GM19397 (cell line): ENCODE measurements around the gene LPP.

Experiments
- ATAC-seq: cut with Tn5 transposase; IDR thresholded peaks from one replicate; pipeline ENCODE4 v1.9.1; 2021; ENCODE audit warnings: mild to moderate bottlenecking, moderate library complexity; ENCODE audit not compliant: unreplicated experiment

The LPP gene

DNA sequence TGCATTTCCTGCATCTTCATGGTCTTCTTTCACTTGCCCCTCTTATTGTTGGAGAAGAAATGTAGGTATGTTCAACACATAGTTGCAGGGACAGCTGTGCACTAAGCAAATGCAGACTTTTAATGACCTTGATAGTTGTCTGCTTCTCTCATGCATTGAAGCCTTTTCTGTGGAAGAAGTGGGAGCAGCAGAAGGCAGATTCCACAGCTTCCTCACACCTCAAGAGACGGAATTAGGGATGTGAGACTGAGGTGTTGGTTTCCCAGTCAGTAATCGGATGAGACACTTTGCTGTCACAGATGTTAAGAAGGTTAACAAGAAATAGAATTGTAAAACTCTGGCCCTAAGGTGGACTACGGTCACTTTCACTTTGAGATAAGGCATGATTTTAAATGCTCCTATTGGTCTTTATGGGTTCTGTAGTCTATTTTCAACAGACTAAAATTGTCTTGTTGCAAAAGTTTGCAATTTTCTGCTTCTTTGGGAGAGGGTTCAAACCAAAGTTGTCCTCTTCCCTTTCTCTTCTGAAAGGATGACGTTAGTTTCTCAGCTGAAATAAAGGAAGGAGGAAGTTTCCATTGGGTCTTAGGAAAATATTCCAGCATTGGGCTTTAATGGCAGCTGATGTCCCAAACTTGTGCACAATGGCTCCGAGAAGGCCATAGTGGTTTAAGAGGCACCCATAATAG lies 117.4 kb downstream of the LPP start:
- no peak for ATAC-seq

DNA sequence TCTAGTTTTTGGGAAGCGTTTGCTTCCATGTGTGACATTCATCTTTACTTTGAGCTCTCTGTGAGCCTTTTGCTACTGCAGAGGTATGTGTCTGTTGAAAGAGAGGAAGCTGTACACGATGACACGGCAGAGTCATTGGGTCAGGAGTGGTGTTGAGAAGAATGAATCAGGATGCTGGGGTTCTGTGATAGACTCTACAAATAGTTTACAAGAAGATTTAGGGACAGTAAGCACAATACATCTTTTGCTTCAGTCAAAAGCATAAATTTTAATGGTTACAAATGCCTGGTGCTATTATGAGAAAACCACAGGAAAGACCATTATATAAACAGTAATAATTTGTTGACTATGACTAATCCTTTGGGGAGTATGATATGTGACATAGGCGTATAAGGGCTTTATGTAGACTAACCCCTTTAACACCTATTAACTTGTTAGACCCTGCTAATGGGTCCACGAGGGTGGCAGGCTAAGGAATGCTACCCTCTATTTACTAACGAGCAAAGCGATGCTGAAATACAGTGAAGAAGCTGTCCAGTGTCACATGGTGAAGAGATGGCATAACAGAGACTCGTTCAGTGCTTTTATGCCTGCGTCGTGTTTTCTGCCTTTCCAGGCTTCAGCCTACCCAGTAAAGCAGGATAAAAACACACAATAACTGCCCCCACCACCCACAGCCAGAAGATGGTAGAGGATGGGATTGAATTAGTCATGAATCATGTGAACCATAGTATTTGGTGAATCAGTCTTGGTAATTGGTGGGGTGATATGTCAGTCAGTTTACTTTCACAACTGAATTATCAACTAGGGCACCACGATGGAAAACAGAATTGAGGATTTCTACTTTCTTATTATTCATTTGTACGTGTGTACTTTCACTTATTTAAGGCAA lies 118.8 kb downstream of the LPP start:
- no peak for ATAC-seq

DNA sequence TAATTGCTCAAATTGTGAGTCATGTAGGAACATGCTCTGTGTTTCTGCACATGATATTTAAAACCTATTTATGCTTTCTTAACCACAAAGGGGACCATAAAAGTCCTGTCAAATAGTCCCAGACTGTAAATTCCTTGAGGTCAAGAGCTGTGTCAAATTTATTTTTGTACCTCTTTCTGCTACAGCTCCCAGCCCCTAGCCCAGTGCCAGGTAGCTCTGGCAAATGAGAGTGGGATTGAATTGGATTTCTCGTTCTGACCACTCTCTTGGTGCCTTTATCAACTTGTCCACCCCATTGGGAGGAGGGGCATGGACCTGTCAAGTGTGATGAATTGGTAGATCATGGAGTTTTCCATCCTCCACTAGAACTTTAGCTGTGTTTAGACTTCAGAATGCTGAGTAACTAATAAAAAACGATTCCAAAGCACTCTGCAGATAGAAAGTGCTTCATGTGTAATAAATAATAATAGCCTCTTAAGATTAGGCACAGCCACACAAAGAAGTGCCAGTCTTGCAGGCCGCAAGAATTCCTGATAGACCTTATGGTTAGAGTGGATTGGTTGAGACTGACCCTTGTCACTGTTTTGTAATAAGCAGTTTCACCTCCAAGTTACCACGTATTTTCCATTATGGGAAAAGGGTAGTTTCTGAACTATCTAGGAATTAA lies 120.4 kb downstream of the LPP start:
- ATAC-seq, result no peak

DNA sequence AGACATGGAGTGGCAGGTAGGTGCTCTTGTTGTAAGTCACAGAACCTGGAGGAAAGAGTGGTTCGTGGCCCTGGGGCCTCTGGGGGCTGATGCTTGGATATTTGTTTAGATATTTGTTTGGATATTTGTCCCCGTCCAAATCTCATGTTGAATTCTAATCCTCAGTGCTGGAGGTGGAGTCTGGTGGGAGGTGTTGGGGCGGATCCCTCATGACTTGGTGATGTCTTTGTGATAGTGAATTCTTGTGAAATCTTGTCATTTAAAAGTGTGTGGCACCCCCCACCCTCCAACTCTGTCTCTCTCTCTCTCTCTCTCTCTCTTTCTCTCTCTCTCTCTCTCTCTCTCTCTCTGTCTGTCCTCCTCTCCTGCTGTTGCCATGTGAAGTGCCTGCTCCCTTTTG lies 122.4 kb downstream of the LPP start:
- no peak for ATAC-seq

DNA sequence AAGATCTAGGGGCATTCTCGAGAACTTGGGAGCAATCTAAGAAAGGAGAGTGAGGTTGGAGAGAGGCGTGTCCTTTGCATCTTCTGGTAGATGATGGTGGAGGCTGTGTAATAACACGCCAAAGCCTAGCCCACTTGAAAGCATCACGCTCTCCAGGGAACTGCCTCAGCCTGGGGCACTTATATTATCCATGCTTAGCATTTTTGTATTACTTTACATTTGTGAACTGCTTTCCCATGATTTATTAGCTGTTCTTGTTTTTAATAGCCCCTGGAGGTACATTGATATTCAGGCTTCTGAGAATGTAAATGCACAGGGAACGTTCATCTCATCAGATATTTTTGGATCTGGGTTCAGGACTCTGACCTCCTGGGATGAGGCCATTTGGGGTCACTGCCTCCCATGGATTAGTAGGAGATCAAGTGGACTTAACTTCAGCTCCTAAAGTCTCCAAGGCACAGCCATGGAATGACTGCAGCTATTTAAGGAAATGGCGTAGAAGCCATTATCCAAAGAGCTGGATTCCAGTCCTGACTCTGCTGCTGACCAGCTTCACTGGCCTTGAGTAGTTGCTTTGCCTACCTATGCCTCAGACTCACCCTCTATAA lies 124.9 kb downstream of the LPP start:
- no peak for ATAC-seq

DNA sequence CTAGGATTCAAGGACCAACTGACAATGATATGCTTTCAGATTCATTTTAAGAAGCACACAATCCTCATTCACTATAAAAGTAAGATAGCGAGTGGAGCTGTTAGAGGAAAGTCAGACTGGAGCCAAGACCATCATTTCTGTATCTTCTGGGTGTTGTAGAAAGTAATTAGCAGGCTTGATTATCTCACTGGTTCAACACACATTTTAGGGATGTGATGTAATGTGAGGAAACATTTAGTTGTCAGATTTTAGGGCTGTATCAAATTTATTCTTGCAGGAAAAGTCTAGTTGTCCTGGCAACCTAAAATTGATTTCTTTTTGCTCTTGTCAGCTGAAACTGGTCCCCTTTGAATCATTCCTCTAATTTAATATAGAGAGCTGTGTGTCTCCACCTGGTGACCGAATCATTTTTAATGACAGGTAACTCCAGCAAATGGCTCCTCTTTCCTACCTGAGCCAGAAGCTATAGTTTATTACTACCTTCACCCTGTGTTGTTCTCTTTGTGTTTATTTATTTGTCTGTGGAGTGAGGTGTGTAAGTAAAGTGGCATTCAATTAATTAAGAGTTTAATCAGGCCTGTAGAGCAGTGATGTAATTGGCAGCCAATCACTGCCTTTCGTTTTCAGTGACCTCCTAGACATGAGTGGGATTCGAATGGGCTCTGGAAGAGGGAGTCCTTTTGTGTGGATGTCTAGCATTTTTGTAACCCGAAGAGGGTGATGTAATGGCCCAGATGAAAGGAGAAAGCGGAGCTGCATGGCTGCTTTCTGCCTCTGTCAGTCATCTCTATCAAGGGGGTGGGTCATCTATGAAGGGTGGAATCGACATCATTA lies 125.8 kb downstream of the LPP start:
- ATAC-seq, result no peak

DNA sequence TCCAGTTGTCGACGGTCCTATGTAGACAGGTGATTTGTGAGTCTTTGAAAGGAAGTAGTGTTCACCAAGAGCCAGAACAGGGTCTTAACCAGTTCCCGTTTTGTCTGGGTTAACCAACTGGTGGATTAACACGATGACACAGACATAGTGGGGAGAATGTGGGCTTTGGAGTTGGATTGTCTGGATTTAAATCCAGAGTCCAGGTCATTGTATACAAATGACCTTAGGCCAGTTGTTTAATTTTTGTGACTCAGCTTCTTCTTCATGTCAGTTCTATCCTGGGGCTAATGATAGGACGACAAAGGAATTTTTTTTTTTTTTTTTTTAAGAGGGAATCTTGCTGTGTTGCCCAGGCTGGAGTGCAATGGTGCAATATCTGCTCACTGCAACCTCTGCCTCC lies 126.7 kb downstream of the LPP start:
- ATAC-seq, result no peak

DNA sequence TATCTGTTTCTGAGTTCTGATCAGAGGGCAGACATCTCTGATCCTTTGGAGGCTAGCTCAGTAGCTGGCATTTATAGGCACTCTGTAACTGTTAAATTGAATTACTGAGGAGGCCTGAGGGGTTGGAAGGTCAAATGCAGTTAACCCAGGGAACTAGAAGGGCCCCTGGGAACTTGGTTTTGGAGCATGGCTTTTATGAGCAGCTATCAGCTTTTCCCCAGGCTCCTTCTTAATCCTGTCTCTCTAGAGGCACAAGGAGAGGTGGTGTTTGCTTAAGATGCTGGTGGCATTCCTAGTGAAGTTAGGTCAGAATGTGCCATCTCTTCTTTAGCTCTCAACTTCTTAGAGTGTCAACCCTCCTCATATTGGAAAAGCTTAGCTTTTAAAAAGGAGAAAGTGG lies 128.9 kb downstream of the LPP start:
- no peak for ATAC-seq

DNA sequence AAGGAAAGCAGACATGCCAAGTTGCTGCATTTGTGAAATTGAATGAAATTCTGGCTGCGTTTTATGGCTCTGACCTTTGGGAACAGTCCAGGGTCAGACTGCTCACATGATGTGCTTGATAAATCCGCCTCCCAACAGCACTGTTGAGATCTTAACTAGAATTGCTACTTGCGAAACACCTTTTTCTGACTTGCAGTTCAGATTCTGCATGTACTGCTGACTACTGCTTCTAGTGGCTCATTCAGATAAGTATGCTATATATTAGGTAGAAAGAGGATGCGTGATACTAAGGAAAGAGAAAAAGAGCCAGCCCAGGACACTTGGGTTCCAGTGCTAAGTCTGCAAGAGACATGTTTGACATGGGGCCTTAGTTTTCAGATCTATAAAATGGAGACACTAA lies 129.4 kb downstream of the LPP start:
- no peak for ATAC-seq

DNA sequence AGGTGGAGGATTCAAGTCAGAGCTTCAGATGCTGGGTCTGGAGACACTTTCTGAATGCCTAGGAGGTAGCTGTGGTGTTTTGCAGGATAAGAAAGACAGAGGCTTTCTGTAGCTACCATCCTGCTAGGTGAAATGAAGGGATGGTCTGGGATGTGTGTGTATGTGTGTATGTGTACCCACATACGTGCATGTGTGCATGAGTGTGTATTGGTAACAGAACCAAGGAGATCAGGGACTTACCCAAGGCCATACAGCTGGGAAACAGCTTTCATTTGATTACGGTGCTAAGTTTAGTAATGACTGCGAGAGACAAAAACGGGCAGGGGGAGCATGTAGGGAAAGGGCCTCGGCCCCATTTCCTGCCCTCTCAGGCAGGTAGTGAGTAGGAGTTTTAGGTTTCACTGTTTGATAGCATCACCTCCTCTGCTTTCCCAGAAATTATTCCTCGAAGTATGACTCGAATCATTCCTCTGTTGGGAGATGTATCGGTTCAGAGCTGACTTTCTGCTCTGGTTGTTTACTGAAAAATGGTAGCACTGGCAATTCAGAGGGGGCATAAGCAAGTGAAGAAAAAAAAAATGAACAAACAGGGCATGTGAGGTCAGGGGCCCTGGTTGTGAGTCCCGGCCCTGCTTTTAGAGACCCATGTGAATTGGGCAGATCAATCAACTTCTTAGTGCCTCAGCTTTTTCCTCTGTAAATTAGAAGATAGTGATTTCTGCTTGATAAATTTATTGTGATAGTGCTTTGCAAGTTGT lies 130.7 kb downstream of the LPP start:
- ATAC-seq, result no peak

DNA sequence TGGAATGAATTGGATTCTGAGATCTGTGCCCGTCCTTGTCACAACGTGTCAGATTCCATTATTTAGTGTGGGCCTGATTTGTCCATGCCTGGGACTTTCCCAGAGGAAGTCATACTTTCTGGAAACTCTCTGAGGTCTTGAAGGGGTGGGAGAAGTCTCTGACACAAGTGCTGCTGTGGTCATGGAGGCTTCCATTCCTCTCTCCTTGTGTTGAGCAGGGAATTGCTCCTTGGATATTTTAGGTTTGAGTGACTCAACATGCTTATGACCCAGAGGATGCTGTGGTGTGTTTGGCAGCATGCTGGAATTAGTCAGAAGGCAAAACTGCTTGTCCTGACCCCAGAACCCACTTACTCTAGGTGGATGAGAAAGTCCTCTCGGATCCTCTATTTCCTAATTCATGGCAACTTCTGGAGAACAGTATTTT lies 132.1 kb downstream of the LPP start:
- no peak for ATAC-seq

DNA sequence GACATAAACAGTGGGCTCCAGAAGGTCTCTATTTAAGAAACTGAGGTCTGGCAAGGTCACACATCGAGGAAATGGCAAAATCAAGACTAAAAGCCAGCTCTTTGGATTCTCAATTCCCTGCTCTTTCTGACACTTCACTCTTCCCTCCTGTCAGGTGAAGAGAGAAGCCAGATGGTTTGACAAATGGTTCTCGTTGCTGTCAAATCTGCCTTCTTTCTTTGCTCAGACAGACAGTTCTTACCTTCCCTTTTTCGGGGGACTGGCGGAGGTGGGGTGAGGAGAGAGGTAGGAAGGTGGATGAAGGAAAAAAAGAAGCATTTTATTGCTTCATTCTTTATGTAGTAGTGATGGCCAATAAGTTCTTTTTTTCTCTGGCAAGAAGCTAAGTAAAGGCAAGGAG lies 133.4 kb downstream of the LPP start:
- no peak for ATAC-seq

DNA sequence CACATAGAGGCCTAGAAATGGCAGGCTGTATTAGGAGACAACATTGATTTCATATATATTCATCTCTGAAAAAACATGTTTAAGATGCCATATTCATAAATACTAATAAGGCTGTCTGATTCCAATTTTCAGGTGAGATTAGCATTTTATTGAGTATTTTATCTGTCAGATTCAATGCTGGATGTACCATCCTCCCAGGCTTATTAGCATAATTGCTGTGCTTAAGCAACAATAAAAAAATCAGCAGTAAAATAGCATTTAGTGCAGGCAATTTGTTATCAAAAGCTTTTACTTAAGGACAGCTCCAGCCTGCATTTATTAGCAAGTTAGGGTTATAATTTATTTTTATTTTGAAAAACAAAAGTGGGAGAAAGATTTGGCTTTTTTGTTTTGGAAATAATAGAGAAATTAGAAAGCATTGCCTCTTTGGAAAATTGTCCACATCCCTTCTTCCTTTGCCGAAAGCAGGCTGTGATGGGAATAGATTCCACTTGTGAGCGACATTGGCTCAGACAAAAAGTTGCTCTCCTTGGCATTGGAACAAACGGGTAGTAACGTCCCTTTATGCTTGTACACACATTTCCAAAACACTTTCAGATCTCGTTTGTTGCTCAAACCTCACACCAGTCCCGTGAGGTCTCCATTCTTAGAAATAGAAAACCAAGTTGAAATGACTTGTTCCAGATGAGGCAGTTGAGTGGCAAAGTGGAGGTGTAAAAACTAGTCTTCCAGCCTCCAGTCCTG lies 134.0 kb downstream of the LPP start:
- ATAC-seq, result no peak

DNA sequence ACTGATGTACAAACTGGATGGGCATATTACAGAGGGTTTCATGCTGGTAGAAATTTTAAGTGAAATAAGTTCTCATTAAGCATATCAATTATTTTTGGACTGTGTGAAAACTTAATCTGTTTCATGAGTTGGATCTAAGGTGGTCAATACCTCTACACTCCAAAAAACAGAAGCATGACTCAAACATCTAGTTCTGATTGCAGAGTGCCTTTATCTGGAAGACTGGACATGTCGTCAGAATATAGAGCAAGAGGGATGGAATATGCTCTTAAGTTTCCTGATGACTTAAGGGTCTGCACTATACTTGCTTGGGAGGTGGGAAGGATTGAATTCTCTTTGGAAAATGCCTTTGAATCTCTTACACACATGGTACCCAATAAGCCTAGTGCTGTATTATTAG lies 138.3 kb downstream of the LPP start:
- ATAC-seq, result no peak

DNA sequence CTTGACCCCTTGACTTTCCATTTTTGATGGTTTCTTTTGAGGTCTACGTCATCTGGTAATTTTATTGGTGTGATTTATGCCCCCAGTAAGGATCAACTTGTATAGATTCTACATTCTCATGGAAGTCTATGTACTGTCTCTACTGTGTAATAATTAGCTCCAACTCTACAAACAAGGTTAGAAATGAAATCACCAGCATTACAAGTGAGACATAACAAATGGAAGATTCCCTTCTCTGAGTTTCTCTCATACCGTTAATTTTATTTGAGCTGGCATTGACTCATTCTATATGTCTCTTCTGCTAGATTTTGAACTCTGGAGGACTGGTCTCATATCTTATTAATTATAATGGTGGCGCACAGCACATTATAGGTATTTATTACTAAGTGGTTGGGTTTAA lies 138.9 kb downstream of the LPP start:
- no peak for ATAC-seq

DNA sequence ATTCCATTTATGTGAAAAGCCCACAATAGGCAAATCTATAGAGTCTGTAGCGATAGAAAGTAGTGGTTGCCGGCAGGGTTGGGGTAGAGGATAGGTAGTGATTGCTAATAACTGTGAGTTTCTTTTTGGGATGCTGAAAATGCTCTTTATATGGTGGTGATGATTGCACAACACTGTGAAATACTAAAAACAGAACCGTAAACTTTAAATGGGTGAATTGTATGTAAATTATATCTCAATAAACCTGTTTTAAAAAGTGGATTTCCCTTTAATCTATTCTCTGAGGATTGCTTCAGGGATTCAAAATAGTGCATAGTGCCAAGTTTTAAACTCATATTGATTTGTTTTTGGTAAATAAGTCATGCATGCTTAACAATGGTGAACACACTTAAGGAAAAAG lies 140.2 kb downstream of the LPP start:
- ATAC-seq, result no peak

DNA sequence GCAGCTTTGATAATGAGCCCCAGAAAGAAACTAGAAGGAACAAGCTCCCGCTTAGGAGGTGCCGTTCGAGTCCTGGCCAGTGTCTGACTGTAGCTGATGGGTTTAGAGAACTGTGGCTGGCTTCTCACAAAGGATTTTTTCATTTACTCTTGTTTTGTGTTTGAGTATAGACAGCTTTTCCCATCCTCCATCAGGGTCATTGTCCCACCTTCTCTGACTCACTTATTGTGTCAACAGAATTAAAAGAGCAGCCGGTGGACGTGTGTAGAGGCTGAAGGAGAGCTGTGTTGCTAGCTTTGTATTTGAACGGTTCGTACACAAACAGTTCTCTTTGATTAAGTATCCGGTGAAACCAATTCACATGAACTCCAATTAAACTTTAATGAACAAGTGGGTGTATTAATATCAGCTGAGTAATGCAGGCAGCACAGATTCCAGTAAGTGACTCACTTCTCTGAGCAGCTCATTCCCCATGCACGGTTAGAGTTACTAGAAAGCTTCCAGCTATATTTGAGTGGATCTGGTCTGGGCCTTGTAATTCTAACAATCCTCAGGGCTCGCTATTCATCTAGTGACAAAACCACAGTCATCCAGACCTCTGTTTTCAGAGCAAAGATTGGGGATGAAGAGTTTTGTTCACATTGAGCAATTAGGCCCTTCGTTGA lies 141.0 kb downstream of the LPP start:
- ATAC-seq, result no peak

DNA sequence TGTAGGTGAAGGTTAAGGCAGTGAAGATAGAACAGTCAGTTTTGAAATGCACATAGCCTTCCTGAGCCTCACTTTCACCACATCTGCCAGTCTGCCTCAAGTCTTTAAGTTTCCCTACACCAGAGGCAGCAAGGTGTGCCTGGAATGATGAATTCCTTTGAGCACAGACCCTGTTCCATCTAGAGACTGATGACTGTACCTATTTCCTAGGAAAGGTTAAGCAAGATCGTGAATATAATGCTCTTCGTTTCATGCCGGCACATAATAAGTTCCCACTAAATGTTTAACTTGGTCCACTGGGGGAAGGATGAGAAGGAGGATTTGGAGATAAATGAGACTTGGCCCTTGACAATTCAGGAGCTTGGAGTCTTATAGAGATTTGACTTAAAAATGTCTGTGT lies 141.9 kb downstream of the LPP start:
- ATAC-seq, result no peak
